Measurements from ENCODE around the gene ARF1.

Gene ARF1

GRCh38 chr1:228050571-228051231, 31.8 kb upstream of the ARF1 start:
- no peak for DNase-seq

GRCh38 chr1:228058172-228058948, 24.1 kb upstream of the ARF1 start:
- DNase-seq, result no peak

DNA sequence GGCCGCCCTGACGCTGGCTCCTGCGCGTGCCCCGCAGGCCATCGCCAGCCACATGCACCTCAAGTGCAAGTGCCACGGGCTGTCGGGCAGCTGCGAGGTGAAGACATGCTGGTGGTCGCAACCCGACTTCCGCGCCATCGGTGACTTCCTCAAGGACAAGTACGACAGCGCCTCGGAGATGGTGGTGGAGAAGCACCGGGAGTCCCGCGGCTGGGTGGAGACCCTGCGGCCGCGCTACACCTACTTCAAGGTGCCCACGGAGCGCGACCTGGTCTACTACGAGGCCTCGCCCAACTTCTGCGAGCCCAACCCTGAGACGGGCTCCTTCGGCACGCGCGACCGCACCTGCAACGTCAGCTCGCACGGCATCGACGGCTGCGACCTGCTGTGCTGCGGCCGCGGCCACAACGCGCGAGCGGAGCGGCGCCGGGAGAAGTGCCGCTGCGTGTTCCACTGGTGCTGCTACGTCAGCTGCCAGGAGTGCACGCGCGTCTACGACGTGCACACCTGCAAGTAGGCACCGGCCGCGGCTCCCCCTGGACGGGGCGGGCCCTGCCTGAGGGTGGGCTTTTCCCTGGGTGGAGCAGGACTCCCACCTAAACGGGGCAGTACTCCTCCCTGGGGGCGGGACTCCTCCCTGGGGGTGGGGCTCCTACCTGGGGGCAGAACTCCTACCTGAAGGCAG, 23.4 kb upstream of the ARF1 start:
- DNase-seq, result no peak

- peak; percentile 90 for DNase-seq
Measured at GRCh38 chr1:228059634-228060457, 22.7 kb upstream of the ARF1 start.

- DNase-seq, result no peak
Measured at GRCh38 chr1:228060458-228061190, 21.9 kb upstream of the ARF1 start.

DNA sequence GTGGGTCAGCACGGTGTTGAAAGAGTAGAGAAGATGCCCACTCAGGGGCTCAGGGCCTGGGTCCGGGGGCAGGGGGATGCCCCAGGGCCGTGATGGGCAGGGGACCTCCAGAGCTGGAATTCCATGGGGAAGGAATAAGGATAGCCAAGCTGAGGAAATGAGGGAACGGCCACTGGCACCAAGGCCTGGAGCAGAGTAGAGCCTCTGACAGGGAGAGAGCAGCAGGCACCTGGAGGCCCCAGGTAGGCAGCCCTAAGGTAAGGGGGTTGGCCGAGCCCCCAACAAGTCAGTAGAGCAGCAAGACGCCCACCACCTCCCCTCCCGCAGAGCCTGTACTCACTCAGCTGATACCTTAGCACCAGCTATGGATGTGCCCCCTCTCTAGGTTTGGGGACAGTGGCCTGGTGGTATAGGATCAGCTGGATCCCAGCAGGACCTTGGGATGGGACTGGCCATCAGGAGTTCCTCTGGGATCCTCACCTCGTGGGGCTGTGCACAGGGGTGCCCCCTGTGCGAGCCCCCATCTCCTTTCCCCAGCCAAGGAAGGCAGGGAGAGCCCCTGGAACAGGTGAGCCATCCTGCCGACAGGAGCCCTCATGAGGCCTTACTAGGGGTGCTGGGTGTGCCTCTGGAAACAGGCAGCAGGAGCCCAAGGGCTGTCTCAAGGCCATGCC, 21.0 kb upstream of the ARF1 start:
- no peak for DNase-seq

- DNase-seq, result no peak
Measured at GRCh38 chr1:228062085-228062791, 20.3 kb upstream of the ARF1 start.

GRCh38 chr1:228062812-228063211, 19.7 kb upstream of the ARF1 start:
- no peak for DNase-seq

- no peak for DNase-seq
Measured at GRCh38 chr1:228063251-228064191, 19.0 kb upstream of the ARF1 start.

- no peak for DNase-seq
Measured at GRCh38 chr1:228064296-228064695, 18.2 kb upstream of the ARF1 start.

DNA sequence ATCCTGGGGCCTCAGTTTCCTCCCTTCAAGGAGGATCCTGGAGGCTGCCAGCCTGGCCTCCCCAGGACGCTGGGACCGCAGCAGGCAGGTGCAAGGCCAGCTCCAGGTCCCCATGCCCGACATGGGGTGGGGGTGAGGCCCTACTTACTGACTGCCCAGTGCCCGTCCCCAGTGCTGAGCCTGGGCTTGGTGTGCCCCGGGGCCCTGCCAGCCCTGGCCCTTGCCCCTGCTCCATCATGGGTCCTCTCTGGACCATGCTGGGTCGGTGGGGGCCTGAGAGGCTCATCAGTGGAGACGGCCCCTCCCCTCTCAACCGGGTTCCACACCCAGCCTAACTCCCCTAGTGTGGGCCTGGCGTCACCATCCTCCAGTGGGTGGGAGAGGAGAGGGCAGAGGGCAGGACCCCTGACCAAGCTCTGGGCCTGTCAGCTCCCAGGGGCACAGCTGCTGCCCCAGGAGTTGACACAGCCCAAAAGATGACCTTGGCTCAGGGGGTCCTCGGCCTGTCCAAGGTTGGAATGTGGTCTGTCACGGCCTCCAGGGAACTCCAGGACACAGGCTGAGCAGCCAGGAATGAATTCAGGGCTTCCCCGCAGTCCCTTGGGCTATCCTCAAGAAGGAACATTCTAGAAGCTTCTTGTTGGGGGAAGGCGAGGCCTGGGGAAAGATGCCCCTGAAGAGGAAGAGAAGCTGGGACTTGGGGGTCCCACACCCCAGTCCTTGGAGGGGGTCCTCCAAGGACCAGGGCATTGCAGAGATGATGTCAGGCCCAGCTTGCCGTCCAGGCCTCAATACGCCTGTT, 17.6 kb upstream of the ARF1 start:
- no peak for DNase-seq

- DNase-seq, result no peak
Measured at GRCh38 chr1:228065543-228066347, 16.8 kb upstream of the ARF1 start.

DNA sequence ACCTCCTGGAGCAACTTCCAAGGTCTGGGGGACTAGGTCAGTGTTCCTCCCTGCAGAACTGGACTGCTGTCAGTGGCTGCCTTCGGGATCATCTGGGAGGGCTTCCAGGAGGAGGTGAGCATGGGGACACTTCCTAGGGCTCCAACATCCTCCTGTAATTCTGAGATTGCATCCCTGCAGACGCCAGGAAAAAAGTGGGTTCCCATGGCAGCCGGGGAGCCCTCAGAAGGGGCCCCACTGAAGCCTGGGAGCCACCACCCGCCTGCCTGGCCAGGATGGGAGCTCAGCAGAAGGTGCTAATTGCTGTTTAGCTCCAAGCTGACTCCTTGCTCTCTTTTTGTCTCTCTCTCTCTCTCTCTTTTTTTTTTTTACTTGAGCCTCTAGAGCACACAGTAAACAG, 16.1 kb upstream of the ARF1 start:
- DNase-seq, result no peak

DNA sequence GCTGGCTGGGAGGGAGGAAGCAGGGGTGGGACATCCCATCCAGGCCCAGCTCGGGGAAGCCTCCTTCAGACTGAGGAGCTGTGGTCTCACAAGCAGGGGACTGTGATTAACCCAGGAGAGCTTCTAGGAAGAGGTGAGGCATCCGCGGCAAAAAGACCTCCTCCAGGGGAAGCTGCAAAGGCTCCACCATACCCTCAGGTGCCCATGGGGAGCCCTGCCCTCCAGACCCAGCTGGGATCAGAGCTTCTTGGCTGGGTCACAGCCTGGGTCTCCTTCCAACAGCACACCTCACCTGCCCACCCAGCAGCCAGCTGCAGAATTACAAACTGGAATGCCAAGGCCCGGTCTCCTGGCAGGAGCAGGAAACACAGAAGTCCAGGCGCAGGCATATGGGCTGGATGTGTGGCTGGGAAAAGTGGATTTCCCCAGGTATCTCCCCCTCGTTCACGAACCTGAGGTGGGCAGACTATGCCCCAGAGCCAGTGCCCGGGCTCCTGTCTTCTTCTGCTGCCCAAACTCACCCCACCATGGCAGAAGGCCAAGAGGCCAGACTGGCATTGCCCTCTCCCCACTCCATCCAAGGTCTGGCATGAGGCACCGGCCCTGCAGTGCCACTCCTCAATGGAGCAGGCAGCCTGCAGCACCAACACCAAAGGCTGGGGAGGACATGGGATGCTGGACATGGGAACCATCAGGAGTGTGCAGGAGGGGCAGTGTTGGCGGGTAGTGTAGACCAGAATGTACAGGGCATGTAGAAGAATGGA, 15.4 kb upstream of the ARF1 start:
- no peak for DNase-seq

GRCh38 chr1:228068359-228068758, 14.1 kb upstream of the ARF1 start:
- DNase-seq, result no peak

- DNase-seq, result no peak
Measured at GRCh38 chr1:228070173-228070572, 12.3 kb upstream of the ARF1 start.

- no peak for DNase-seq
Measured at GRCh38 chr1:228070851-228071250, 11.7 kb upstream of the ARF1 start.
